ACC112 (cell line): ENCODE data around the gene AGBL5.
A peak's percentile ranks its signal among the peaks of the same experiment; 100 is the strongest.

Experiments
- H2AFZ ChIP-seq: fragments of 200-600 bp; sonication (generic); one replicate; pipeline ENCODE4 v1.6.0; 2017; ENCODE audit warnings: antibody characterized with exemption, low read length; ENCODE audit not compliant: unreplicated experiment
- H3K27ac ChIP-seq: fragments of 200-600 bp; sonication (generic); 2 replicates; pipeline ENCODE4 v1.5.1; 2014; ENCODE audit warnings: low read depth, mild to moderate bottlenecking, antibody characterized with exemption, low read length, moderate library complexity
- H3K27me3 ChIP-seq: fragments of 200-600 bp; sonication (generic); 2 replicates; pipeline ENCODE4 v1.6.1; 2014; ENCODE audit warnings: mild to moderate bottlenecking, antibody characterized with exemption, low read length, moderate library complexity, mixed read lengths; ENCODE audit not compliant: insufficient read depth
- H3K36me3 ChIP-seq: fragments of 200-600 bp; sonication (generic); 2 replicates; pipeline ENCODE4 v1.6.1; 2016; ENCODE audit warnings: mild to moderate bottlenecking, antibody characterized with exemption, low read length, moderate library complexity, mixed read lengths; ENCODE audit not compliant: insufficient read depth
- H3K4me1 ChIP-seq: fragments of 200-600 bp; sonication (generic); one replicate; pipeline ENCODE4 v1.6.1; 2016; ENCODE audit warnings: low read length, mixed read lengths; ENCODE audit not compliant: insufficient read depth, unreplicated experiment, control insufficient read depth
- H3K4me3 ChIP-seq: fragments of 200-600 bp; sonication (generic); 2 replicates; pipeline ENCODE4 v1.5.1; 2014; ENCODE audit warnings: mild to moderate bottlenecking, low read depth, low read length
- H3K79me2 ChIP-seq: fragments of 200-600 bp; sonication (generic); one replicate; pipeline ENCODE4 v1.6.0; 2016; ENCODE audit warnings: low read length; ENCODE audit not compliant: control insufficient read depth, unreplicated experiment, insufficient read depth

Gene AGBL5

DNA sequence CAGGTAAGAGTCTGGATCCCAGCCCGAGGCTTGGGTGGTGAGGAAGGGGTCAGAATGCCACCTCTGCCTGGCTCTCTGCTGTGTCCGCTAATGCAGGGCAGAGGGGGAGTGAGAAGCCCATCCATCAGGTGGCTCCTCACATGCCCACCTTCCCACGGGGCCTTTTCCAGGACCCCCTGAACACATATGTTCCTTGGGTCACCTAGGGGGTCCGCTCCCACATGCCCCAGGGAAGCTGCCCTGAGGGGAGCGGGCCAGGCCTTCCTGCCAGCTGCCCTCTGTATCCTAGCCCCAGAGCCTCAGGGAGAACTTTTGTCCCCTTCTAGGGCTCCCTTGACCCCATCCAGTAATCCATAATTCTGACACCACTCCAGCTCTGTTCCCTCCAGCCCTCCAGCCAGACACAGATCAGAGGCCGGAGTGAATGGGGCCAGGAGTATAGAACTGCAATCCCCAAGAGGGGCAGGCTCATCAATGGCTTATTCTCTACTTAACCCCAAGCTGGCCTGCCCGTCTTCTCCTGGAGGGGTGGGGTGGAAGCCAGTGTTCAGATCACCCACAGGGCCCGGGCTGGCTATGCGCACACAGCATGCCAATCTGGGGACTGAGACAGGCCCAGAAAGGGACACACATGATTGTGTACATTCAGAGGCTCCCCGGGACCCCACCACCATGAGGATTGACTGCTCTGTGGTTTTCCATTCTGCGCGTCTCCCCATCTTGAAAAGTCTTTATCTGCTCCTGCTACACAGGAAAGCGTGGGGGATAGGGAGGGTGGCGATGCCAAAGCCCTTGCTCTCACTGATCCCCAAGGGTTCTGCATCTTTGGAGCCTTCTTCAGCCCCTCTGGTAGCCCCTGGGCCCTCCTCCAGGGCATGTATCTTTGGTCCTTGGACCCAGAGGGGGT lies 28.0 kb downstream of the AGBL5 start:
- Histone ChIP-seq H3K4me1 (peaks cover 32% of the 10 kb centered on the region), H3K4me3 (peak overlapping the region; percentile 93), H3K79me2 (peaks cover 25% of the 10 kb centered on the region), H3K27me3 (no peaks in the 10 kb centered on the region), H2AFZ (peak overlapping the region; percentile 32), H3K27ac (peak overlapping the region; percentile 62), H3K36me3 (no peaks in the 10 kb centered on the region)

DNA sequence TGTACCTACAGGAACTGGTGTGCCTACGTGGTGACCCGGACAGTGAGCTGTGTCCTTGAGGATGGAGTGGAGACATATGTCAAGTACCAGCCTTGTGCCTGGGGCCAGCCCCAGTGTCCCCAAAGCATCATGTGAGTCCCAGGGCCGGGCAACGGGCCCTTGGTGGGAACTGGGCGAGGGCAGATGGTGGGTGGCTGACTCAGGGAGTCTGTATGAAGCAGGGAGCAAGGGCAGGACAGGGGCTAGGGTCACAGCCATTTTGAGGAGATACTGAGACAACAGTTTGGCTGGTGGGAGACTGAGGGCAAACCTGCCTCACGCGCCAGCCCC lies 28.6 kb downstream of the AGBL5 start:
- no peak overlapping the region for H2AFZ ChIP-seq
- H3K27me3 ChIP-seq: no peaks in the 10 kb centered on the region
- H3K36me3 ChIP-seq: no peaks in the 10 kb centered on the region
- H3K4me3 ChIP-seq: peak overlapping the region; percentile 93
- H3K27ac ChIP-seq: peak overlapping the region; percentile 62
- H3K4me1 ChIP-seq: peaks cover 26% of the 10 kb centered on the region
- H3K79me2 ChIP-seq: peaks cover 25% of the 10 kb centered on the region

DNA sequence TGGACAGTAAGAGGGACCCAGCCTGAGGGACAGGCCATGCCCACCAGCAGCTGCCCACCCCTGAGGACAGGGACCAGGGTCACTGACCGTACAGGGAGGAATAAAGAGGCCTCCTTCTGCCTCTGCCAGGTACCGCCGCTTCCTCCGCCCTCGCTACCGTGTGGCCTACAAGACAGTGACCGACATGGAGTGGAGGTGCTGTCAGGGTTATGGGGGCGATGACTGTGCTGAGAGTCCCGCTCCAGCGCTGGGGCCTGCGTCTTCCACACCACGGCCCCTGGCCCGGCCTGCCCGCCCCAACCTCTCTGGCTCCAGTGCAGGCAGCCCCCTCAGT lies 29.1 kb downstream of the AGBL5 start:
- Histone ChIP-seq H3K4me3 (peak overlapping the region; percentile 93), H3K36me3 (no peaks in the 10 kb centered on the region), H3K27me3 (no peaks in the 10 kb centered on the region), H3K79me2 (peaks cover 25% of the 10 kb centered on the region), H2AFZ (no peak overlapping the region), H3K27ac (peak overlapping the region; percentile 62), H3K4me1 (peaks cover 24% of the 10 kb centered on the region)

DNA sequence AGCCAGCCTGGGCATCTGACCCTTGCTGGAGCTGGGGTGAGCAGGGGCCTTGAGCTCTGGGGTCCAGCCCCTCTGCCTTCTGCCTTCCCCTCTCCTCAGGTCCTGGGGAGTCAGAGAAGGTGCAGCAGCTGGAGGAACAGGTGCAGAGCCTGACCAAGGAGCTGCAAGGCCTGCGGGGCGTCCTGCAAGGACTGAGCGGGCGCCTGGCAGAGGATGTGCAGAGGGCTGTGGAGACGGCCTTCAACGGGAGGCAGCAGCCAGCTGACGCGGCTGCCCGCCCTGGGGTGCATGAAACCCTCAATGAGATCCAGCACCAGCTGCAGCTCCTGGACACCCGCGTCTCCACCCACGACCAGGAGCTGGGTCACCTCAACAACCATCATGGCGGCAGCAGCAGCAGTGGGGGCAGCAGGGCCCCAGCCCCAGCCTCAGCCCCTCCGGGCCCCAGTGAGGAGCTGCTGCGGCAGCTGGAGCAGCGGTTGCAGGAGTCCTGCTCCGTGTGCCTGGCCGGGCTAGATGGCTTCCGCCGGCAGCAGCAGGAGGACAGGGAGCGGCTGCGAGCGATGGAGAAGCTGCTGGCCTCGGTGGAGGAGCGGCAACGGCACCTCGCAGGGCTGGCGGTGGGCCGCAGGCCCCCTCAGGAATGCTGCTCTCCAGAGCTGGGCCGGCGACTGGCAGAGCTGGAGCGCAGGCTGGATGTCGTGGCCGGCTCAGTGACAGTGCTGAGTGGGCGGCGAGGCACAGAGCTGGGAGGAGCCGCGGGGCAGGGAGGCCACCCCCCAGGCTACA lies 30.7 kb downstream of the AGBL5 start:
- Histone ChIP-seq H3K4me3 (no peak overlapping the region), H3K36me3 (no peaks in the 10 kb centered on the region), H3K27me3 (no peaks in the 10 kb centered on the region), H3K4me1 (peaks cover 24% of the 10 kb centered on the region), H3K79me2 (peaks cover 25% of the 10 kb centered on the region), H3K27ac (no peak overlapping the region), H2AFZ (no peak overlapping the region)

DNA sequence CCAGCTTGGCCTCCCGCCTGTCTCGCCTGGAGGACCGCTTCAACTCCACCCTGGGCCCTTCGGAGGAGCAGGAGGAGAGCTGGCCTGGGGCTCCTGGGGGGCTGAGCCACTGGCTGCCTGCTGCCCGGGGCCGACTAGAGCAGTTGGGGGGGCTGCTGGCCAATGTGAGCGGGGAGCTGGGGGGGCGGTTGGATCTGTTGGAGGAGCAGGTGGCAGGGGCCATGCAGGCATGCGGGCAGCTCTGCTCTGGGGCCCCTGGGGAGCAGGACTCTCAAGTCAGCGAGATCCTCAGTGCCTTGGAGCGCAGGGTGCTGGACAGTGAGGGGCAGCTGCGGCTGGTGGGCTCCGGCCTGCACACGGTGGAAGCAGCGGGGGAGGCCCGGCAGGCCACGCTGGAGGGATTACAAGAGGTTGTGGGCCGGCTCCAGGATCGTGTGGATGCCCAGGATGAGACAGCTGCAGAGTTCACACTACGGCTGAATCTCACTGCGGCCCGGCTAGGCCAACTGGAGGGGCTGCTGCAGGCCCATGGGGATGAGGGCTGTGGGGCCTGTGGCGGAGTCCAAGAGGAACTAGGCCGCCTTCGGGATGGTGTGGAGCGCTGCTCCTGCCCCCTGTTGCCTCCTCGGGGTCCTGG lies 31.4 kb downstream of the AGBL5 start:
- peaks cover 23% of the 10 kb centered on the region for H3K4me1 ChIP-seq
- H3K79me2 ChIP-seq: peaks cover 25% of the 10 kb centered on the region
- H3K36me3 ChIP-seq: no peaks in the 10 kb centered on the region
- no peaks in the 10 kb centered on the region for H3K27me3 ChIP-seq
- no peak overlapping the region for H2AFZ ChIP-seq
- H3K27ac ChIP-seq: no peak overlapping the region
- no peak overlapping the region for H3K4me3 ChIP-seq

DNA sequence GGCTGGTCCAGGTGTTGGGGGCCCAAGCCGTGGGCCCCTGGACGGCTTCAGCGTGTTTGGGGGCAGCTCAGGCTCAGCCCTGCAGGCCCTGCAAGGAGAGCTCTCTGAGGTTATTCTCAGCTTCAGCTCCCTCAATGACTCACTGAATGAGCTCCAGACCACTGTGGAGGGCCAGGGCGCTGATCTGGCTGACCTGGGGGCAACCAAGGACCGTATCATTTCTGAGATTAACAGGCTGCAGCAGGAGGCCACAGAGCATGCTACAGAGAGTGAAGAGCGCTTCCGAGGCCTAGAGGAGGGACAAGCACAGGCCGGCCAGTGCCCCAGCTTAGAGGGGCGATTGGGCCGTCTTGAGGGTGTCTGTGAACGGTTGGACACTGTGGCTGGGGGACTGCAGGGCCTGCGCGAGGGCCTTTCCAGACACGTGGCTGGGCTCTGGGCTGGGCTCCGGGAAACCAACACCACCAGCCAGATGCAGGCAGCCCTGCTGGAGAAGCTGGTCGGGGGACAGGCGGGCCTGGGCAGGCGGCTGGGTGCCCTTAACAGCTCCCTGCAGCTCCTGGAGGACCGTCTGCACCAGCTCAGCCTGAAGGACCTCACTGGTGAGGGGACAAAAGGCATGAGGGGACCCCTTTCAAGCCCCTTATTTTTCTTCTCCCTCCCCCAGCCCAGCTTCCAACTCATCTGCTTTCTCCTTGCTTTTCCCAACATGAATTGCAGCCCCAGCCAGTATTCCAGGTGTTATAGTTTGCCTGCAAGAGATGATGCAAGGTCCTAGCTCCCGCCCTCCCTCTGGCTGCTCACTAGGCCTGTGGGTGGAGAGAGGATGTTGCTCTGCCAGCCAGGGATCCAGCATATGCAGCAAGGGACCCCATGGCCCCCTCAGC lies 32.2 kb downstream of the AGBL5 start:
- Histone ChIP-seq H3K79me2 (peaks cover 23% of the 10 kb centered on the region), H3K4me3 (no peak overlapping the region), H3K4me1 (peaks cover 21% of the 10 kb centered on the region), H3K36me3 (no peaks in the 10 kb centered on the region), H2AFZ (no peak overlapping the region), H3K27me3 (no peaks in the 10 kb centered on the region), H3K27ac (no peak overlapping the region)

DNA sequence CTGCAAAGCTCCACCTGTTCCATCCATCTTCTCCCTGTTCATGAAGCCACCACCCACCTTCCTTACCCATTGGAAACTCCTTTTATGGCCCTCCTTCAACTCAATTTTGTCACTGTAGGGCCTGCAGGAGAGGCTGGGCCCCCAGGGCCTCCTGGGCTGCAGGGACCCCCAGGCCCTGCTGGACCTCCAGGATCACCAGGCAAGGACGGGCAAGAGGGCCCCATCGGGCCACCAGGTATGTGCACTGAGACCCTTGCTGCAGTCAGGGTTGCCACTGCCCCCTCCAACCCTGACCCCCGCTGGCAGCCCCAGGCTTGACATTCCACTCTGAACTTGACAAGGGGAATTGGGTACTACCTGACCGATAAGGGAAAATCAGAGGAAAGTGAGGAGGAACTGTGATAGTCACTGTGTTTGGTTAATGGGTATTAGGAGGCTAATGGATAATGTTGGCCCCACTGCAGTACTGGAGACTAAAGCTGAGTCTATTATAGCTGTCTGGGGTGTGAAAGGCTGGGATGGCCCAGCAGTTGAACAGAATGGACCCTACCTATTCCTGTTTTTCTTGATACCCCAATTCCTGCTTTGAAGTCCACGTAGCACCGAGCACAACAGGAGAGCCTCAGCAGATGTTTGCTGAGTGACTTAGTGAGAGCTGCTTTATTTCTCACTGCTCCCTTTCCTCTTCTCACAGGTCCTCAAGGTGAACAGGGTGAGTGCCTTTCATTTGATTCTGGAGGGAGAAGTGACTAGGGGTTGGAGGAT lies 33.0 kb downstream of the AGBL5 start:
- Histone ChIP-seq H2AFZ (no peak overlapping the region), H3K79me2 (peaks cover 15% of the 10 kb centered on the region), H3K27ac (no peak overlapping the region), H3K4me3 (no peak overlapping the region), H3K36me3 (no peaks in the 10 kb centered on the region), H3K4me1 (peaks cover 21% of the 10 kb centered on the region), H3K27me3 (no peaks in the 10 kb centered on the region)

DNA sequence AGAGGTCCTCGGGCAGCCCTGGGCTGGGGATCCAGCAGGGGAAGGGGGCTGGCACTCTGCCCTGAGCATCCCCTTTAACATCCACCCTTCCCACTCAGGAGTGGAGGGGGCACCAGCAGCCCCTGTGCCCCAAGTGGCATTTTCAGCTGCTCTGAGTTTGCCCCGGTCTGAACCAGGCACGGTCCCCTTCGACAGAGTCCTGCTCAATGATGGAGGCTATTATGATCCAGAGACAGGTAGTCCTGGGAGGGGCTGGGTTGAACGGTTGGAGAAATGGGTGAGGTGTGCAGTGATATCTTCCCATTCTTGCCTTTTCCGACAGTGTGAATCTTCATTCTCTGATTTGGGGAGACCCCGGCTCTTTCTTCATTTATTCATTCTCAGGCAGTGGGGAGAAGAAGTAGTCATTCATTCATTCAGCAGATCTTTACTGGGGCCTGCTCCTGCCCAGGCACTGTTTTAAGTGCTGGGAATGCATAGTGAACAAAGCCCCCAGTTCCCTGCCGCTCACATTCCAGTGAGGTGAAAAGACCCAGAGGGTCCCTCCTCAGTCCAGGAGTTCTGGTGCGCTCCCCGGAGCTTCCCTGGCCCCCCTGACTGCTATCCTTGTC lies 33.7 kb downstream of the AGBL5 start:
- no peak overlapping the region for H3K27ac ChIP-seq
- peak overlapping the region; percentile 94 for H3K4me3 ChIP-seq
- H2AFZ ChIP-seq: no peak overlapping the region
- peaks cover 16% of the 10 kb centered on the region for H3K4me1 ChIP-seq
- H3K36me3 ChIP-seq: no peaks in the 10 kb centered on the region
- no peaks in the 10 kb centered on the region for H3K27me3 ChIP-seq
- H3K79me2 ChIP-seq: peaks cover 8% of the 10 kb centered on the region

DNA sequence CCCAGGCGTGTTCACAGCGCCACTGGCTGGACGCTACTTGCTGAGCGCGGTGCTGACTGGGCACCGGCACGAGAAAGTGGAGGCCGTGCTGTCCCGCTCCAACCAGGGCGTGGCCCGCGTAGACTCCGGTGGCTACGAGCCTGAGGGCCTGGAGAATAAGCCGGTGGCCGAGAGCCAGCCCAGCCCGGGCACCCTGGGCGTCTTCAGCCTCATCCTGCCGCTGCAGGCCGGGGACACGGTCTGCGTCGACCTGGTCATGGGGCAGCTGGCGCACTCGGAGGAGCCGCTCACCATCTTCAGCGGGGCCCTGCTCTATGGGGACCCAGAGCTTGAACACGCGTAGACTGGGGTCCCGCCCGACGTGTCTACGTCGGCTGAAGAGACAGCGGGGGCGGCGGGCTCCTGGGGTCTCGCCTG lies 34.2 kb downstream of the AGBL5 start:
- H3K36me3 ChIP-seq: no peaks in the 10 kb centered on the region
- H2AFZ ChIP-seq: peak overlapping the region; percentile 90
- H3K4me1 ChIP-seq: peaks cover 10% of the 10 kb centered on the region
- H3K4me3 ChIP-seq: peak overlapping the region; percentile 94
- 0 out of 2 replicates have a peak overlapping the region, but pooled peaks have one; percentile 39 for H3K27ac ChIP-seq
- H3K79me2 ChIP-seq: peaks cover 3% of the 10 kb centered on the region
- no peaks in the 10 kb centered on the region for H3K27me3 ChIP-seq
